GM12864 (cell line): ENCODE measurements around the gene GSDME.
"Not testable (repeated sequence)": the region's sequence is repeated elsewhere in the genome, so short reads cannot be mapped to it uniquely, and the experiment has no call there.

ENCODE experiments used
- DNase-seq: peaks from one replicate; pipeline ENCODE4 v3.0.0-alpha.2; 2011; ENCODE audit warnings: low read depth
- H3K4me3 ChIP-seq: 2 replicates; pipeline ENCODE4 v1.5.1; 2011; ENCODE audit warnings: mild to moderate bottlenecking, low read depth, low read length, control low read depth
- TF ChIP-seq, protein P1 (sequence below): IDR thresholded peaks from 2 replicates; pipeline ENCODE4 v1.5.1; 2011; ENCODE audit warnings: low read depth, mild to moderate bottlenecking, moderate library complexity, low read length, control low read depth, inconsistent platforms; ENCODE audit errors: missing control alignments

Gene GSDME

DNA sequence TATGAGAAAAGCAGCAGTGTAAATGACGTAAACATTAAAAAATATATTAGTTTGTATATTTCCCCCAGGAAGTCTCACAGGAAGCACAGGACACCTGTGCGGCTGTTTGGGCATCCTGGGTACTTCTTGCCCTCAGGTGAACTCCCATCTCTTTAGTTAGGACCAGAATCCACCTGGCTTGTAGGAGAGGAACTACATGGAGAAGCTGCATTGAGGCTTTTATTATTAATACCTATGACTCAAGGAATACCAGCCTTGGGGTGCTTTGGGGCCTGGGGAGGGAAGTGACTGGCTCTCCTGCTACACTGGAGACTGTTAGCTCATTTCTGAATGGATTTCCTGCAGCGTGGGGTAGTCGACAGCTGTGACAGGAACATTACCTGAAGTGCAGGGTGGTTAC is 40.0 kb upstream of the GSDME start:
- TF ChIP-seq, protein P1, sequence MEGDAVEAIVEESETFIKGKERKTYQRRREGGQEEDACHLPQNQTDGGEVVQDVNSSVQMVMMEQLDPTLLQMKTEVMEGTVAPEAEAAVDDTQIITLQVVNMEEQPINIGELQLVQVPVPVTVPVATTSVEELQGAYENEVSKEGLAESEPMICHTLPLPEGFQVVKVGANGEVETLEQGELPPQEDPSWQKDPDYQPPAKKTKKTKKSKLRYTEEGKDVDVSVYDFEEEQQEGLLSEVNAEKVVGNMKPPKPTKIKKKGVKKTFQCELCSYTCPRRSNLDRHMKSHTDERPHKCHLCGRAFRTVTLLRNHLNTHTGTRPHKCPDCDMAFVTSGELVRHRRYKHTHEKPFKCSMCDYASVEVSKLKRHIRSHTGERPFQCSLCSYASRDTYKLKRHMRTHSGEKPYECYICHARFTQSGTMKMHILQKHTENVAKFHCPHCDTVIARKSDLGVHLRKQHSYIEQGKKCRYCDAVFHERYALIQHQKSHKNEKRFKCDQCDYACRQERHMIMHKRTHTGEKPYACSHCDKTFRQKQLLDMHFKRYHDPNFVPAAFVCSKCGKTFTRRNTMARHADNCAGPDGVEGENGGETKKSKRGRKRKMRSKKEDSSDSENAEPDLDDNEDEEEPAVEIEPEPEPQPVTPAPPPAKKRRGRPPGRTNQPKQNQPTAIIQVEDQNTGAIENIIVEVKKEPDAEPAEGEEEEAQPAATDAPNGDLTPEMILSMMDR, result no peak
- no peak overlapping the region for H3K4me3 ChIP-seq
- DNase-seq, result no peak

DNA sequence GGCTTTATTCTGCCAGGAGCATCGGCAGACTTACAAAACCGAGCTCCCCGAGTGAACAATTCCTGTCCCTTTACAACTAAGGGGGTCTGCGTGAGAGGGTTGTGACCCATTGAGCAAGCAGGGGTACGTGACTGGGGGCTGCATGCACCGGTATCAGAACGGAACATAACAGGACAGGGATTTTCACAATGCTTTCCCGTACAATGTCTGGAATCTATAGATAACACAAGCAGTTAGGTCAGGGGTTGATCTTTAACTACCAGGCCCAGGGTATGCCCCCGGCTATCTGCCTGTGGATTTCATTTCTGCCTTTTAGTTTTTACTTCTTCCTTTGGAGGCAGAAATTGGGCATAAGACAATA is 38.1 kb upstream of the GSDME start:
- no peak for DNase-seq
- no peak overlapping the region for H3K4me3 ChIP-seq
- TF ChIP-seq, protein P1, result no peak

GRCh38 chr7:24794751-24795406 is 37.6 kb upstream of the GSDME start:
- not testable (repeated sequence) for DNase-seq, H3K4me3 ChIP-seq

- DNase-seq, result no peak
- H3K4me3 ChIP-seq, result no peak overlapping the region
- TF ChIP-seq, protein P1, result no peak
Measured at GRCh38 chr7:24793982-24794648, 36.9 kb upstream of the GSDME start.

DNA sequence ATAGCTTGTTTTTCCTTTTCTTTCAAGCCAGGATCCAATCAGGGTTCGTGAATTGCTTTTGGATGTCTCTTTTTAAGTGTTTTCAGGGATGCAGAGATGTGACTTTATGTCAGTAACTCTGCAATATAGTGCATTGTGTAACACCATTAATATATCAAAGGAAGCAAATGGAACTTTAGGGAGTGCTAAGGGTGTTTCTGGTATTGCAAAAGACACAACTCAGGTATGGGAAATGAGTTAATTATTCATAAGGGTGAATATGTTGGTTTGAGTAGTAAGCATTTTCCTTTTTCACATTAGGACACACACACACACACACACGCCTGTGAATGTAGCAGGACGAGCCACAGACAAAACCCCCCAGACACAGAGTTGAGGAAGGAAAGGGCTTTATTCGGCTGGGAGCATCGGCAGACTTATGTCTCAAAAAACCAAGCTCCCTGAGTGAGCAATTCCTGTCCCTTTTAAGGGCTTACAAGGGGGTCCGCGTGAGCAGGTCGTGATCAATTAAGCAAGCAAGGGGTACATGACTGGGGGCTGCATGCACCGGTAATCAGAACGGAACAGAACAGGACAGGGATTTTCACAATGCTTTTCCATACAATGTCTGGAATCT is 31.8 kb upstream of the GSDME start:
- TF ChIP-seq, protein P1, result no peak
- DNase-seq, result no peak
- no peak overlapping the region for H3K4me3 ChIP-seq

DNA sequence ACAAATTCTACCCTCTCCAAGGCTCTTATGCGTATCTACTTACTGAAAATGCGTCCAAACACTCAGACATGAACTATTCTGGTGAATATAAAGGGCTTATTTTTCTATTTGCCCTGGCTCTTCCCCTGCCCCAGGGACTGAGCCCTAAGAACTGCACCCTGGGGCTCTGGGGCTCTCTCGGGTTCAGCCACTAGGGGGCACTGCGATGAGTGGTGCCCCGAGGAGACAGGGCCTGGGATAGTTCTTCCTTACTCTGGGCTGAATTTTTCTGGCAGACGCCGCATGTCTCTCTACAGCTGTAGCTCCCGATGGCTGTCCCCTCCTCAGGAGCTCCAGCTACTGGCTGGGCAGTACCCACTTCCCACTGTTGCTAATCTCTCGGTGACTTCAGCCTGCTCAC is 30.8 kb upstream of the GSDME start:
- TF ChIP-seq, protein P1, result peak; percentile 58
- DNase-seq, result no peak
- no peak overlapping the region for H3K4me3 ChIP-seq

DNA sequence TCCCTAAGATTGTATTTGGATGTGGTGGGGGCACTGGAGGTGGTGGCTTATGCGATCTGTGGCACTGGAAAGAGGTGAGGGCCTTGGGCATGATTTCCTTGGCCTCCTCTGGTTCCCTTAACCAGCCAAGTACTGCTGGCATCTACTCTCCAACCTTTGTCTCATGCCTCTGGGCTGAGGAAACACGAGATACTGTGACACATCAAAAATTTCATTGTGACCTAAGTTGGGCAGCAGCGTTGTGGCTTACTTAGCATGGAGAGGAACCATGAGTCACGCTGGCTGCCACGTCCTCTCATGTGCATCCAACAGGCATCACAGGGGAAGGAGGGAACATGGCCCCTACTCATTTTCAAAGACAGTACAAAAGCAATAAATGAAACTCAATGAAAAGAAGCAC is 29.7 kb upstream of the GSDME start:
- TF ChIP-seq, protein P1, result no peak
- no peak for DNase-seq
- H3K4me3 ChIP-seq, result no peak overlapping the region
